HepG2 (cell line): ENCODE results near the gene SLC6A7.

ENCODE experiments used
- ELF4 ChIP-seq: sonication (generic); formaldehyde crosslinking; IDR thresholded peaks from 2 replicates; pipeline ENCODE4 v1.5.0; 2020; ENCODE audit warnings: missing genetic modification reagents, mild to moderate bottlenecking, moderate library complexity, borderline replicate concordance
- SMC3 ChIP-seq: IDR thresholded peaks from 2 replicates; pipeline ENCODE4 v1.6.1; 2011; ENCODE audit warnings: low read length, improper control_type of control experiment
- ZNF274 ChIP-seq: sonication (generic); formaldehyde crosslinking; IDR thresholded peaks from 2 replicates; pipeline ENCODE4 v1.5.1; 2020; ENCODE audit warnings: mild to moderate bottlenecking, missing genetic modification reagents
- TF ChIP-seq, protein P1 (sequence below): sonication (generic); formaldehyde crosslinking; IDR thresholded peaks from 2 replicates; pipeline ENCODE4 v1.5.0; 2020; ENCODE audit warnings: mild to moderate bottlenecking, missing genetic modification reagents, moderate library complexity
- TF ChIP-seq, protein P2 (sequence below): sonication (generic); formaldehyde crosslinking; IDR thresholded peaks from 2 replicates; pipeline ENCODE4 v1.8.0; 2022; ENCODE audit warnings: missing genetic modification reagents, mild to moderate bottlenecking, borderline replicate concordance

GRCh38 chr5:150149618-150150017 is 40.2 kb upstream of the SLC6A7 start:
- no peak for TF ChIP-seq SMC3
- TF ChIP-seq, protein P1, sequence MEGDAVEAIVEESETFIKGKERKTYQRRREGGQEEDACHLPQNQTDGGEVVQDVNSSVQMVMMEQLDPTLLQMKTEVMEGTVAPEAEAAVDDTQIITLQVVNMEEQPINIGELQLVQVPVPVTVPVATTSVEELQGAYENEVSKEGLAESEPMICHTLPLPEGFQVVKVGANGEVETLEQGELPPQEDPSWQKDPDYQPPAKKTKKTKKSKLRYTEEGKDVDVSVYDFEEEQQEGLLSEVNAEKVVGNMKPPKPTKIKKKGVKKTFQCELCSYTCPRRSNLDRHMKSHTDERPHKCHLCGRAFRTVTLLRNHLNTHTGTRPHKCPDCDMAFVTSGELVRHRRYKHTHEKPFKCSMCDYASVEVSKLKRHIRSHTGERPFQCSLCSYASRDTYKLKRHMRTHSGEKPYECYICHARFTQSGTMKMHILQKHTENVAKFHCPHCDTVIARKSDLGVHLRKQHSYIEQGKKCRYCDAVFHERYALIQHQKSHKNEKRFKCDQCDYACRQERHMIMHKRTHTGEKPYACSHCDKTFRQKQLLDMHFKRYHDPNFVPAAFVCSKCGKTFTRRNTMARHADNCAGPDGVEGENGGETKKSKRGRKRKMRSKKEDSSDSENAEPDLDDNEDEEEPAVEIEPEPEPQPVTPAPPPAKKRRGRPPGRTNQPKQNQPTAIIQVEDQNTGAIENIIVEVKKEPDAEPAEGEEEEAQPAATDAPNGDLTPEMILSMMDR (CRISPR knock-in tag) = no peak
- TF ChIP-seq ZNF274 = no peak
- no peak for TF ChIP-seq ELF4 (CRISPR knock-in tag)
- TF ChIP-seq, protein P2, sequence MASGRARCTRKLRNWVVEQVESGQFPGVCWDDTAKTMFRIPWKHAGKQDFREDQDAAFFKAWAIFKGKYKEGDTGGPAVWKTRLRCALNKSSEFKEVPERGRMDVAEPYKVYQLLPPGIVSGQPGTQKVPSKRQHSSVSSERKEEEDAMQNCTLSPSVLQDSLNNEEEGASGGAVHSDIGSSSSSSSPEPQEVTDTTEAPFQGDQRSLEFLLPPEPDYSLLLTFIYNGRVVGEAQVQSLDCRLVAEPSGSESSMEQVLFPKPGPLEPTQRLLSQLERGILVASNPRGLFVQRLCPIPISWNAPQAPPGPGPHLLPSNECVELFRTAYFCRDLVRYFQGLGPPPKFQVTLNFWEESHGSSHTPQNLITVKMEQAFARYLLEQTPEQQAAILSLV = no peak
